Astrocyte (in vitro differentiated cells and primary cell): ENCODE measurements around the gene SAMSN1. TPM values are rescaled to one million over a fixed set of nuclear protein-coding genes. Genes with fewer than 3 reads are reported as not detected.

Experiments
- DNase-seq: peaks from one replicate; pipeline ENCODE4 v3.0.0-alpha.2; 2010; ENCODE audit warnings: low read depth
- FAIRE-seq: peaks from 2 replicates; lab custom pipeline; 2011; peaks lifted over from hg19 to GRCh38; lab: Jason Lieb, UNC
- H2AFZ ChIP-seq: 2 replicates; pipeline ENCODE4 v1.6.0; 2012; ENCODE audit warnings: low read depth, low read length, inconsistent platforms
- H3K27ac ChIP-seq: 2 replicates; pipeline ENCODE4 v1.5.1; 2011; ENCODE audit warnings: low read depth, low read length, inconsistent platforms
- H3K27me3 ChIP-seq: 2 replicates; pipeline ENCODE4 v1.6.0; 2011; ENCODE audit warnings: low read length, inconsistent platforms; ENCODE audit not compliant: insufficient read depth
- H3K36me3 ChIP-seq: 2 replicates; pipeline ENCODE4 v1.5.1; 2011; ENCODE audit warnings: low read length, inconsistent platforms; ENCODE audit not compliant: insufficient read depth
- H3K4me1 ChIP-seq: 2 replicates; pipeline ENCODE4 v1.5.1; 2011; ENCODE audit warnings: low read length, inconsistent platforms; ENCODE audit not compliant: insufficient read depth
- H3K4me2 ChIP-seq: 2 replicates; pipeline ENCODE4 v1.6.0; 2012; ENCODE audit warnings: low read length, inconsistent platforms
- H3K4me3 ChIP-seq: 2 replicates; pipeline ENCODE4 v1.5.1; 2011; ENCODE audit warnings: low read depth, mild to moderate bottlenecking, low read length, inconsistent platforms; ENCODE audit not compliant: insufficient read depth
- H3K79me2 ChIP-seq: 2 replicates; pipeline ENCODE4 v1.6.0; 2012; ENCODE audit warnings: mild to moderate bottlenecking, low read length, inconsistent platforms; ENCODE audit not compliant: insufficient read depth
- H3K9ac ChIP-seq: 2 replicates; pipeline ENCODE4 v1.6.0; 2012; ENCODE audit warnings: mild to moderate bottlenecking, low read length, inconsistent platforms
- H3K9me3 ChIP-seq: 2 replicates; pipeline ENCODE4 v1.5.1; 2012; ENCODE audit warnings: low read depth, mild to moderate bottlenecking, low read length, inconsistent platforms; ENCODE audit not compliant: insufficient read depth
- H4K20me1 ChIP-seq: 2 replicates; pipeline ENCODE4 v1.6.0; 2012; ENCODE audit warnings: low read length, inconsistent platforms; ENCODE audit not compliant: insufficient read depth
- H3K27ac Mint-ChIP-seq: one replicate; pipeline ENCODE4 v1.8.0; 2021; ENCODE audit warnings: mild to moderate bottlenecking, mixed read lengths; ENCODE audit not compliant: unreplicated experiment
- H3K27me3 Mint-ChIP-seq: one replicate; pipeline ENCODE4 v1.8.0; 2021; ENCODE audit warnings: low read depth, mixed read lengths; ENCODE audit not compliant: unreplicated experiment
- H3K36me3 Mint-ChIP-seq: one replicate; pipeline ENCODE4 v1.8.0; 2021; ENCODE audit warnings: low read depth, mixed read lengths; ENCODE audit not compliant: unreplicated experiment
- H3K4me1 Mint-ChIP-seq: one replicate; pipeline ENCODE4 v1.8.0; 2021; ENCODE audit warnings: low read depth, mixed read lengths; ENCODE audit not compliant: unreplicated experiment
- H3K4me3 Mint-ChIP-seq: one replicate; pipeline ENCODE4 v1.8.0; 2021; ENCODE audit warnings: mild to moderate bottlenecking, moderate library complexity, mixed read lengths; ENCODE audit not compliant: unreplicated experiment
- H3K9me3 Mint-ChIP-seq: one replicate; pipeline ENCODE4 v1.8.0; 2021; ENCODE audit warnings: mild to moderate bottlenecking, mixed read lengths; ENCODE audit not compliant: unreplicated experiment
- CTCF ChIP-seq: IDR thresholded peaks from 2 replicates; pipeline ENCODE4 v1.5.1; 2011; ENCODE audit warnings: low read depth, mild to moderate bottlenecking, inconsistent platforms, low read length, moderate library complexity; ENCODE audit not compliant: insufficient read depth
- EZH2 ChIP-seq: IDR thresholded peaks from 2 replicates; pipeline ENCODE4 v1.6.1; 2012; ENCODE audit warnings: mild to moderate bottlenecking, low read length, inconsistent platforms; ENCODE audit not compliant: insufficient read depth
- total RNA-seq: library from RNA; stranded (reverse); gene quantifications from 2 replicates; pipeline ENCODE4 v1.2.1, GENCODE V29; 2021

SAMSN1 gene
- total RNA-seq, 1 donor from 2014 or later, result 0.09 TPM

- H3K9me3 ChIP-seq, result no peaks in the 10 kb centered on the region
- Mint-ChIP-seq H3K4me1 (no peaks in the 10 kb centered on the region), H3K27ac (no peak overlapping the region), H3K9me3 (no peaks in the 10 kb centered on the region), H3K27me3 (peaks cover 3% of the 10 kb centered on the region), H3K4me3 (no peak overlapping the region), H3K36me3 (no peaks in the 10 kb centered on the region)
- H2AFZ ChIP-seq, result no peak overlapping the region
- no peaks in the 10 kb centered on the region for H3K27me3 ChIP-seq
- H3K4me3 ChIP-seq, result no peak overlapping the region
- no peak overlapping the region for H3K9ac ChIP-seq
- H3K27ac ChIP-seq, result no peak overlapping the region
- TF ChIP-seq EZH2 (no peak), CTCF (no peak)
- H3K79me2 ChIP-seq, result no peaks in the 10 kb centered on the region
- no peak overlapping the region for H3K4me2 ChIP-seq
- no peaks in the 10 kb centered on the region for H3K4me1 ChIP-seq
- no peak for FAIRE-seq
- no peak for DNase-seq
- no peaks in the 10 kb centered on the region for H3K36me3 ChIP-seq
- H4K20me1 ChIP-seq, result no peaks in the 10 kb centered on the region
Measured at GRCh38 chr21:14452031-14452726, 93.9 kb downstream of the SAMSN1 start.

GRCh38 chr21:14451546-14451945 is 94.6 kb downstream of the SAMSN1 start:
- Histone ChIP-seq H3K4me3 (no peak overlapping the region), H3K4me1 (no peaks in the 10 kb centered on the region), H3K27ac (no peak overlapping the region), H3K4me2 (no peak overlapping the region), H3K9ac (no peak overlapping the region), H3K36me3 (no peaks in the 10 kb centered on the region), H4K20me1 (no peaks in the 10 kb centered on the region), H3K9me3 (no peaks in the 10 kb centered on the region), H3K27me3 (no peaks in the 10 kb centered on the region), H2AFZ (no peak overlapping the region), H3K79me2 (no peaks in the 10 kb centered on the region)
- Mint-ChIP-seq H3K36me3 (no peaks in the 10 kb centered on the region), H3K27ac (no peak overlapping the region), H3K4me1 (no peaks in the 10 kb centered on the region), H3K27me3 (peaks cover 3% of the 10 kb centered on the region), H3K4me3 (no peak overlapping the region), H3K9me3 (no peaks in the 10 kb centered on the region)
- TF ChIP-seq EZH2 (no peak), CTCF (no peak)
- DNase-seq (no peak), FAIRE-seq (no peak)

- Mint-ChIP-seq H3K27me3 (peaks cover 3% of the 10 kb centered on the region), H3K36me3 (no peaks in the 10 kb centered on the region), H3K4me3 (no peak overlapping the region), H3K9me3 (no peaks in the 10 kb centered on the region), H3K4me1 (no peaks in the 10 kb centered on the region), H3K27ac (no peak overlapping the region)
- Histone ChIP-seq H3K27ac (no peak overlapping the region), H3K36me3 (no peaks in the 10 kb centered on the region), H3K4me1 (no peaks in the 10 kb centered on the region), H3K79me2 (no peaks in the 10 kb centered on the region), H2AFZ (no peak overlapping the region), H3K9me3 (no peaks in the 10 kb centered on the region), H3K27me3 (no peaks in the 10 kb centered on the region), H3K9ac (no peak overlapping the region), H4K20me1 (no peaks in the 10 kb centered on the region), H3K4me2 (no peak overlapping the region), H3K4me3 (no peak overlapping the region)
- FAIRE-seq (no peak), DNase-seq (no peak)
- TF ChIP-seq CTCF, result no peak
- no peak for TF ChIP-seq EZH2
Measured at GRCh38 chr21:14448784-14449183, 97.3 kb downstream of the SAMSN1 start.
